Measurements from ENCODE around the gene HPS4.

HPS4 gene

GRCh38 chr22:26453812-26454500 lies 29.6 kb downstream of the HPS4 start:
- in situ Hi-C loops (cut with HindIII; ENCODE audit: low pct_unique_long_range_greater_than_20kb, low sequenced_read_pairs), result no loop called here
- no peak for DNase-seq (ENCODE audit: low read depth in 1 of 2, low spot score in 1 of 2)
- no peak for TF ChIP-seq JUND (IDR thresholded peaks at IDR 0.05; ENCODE audit: low read depth)

- no peak for DNase-seq (ENCODE audit: low read depth in 1 of 2, low spot score in 1 of 2)
- in situ Hi-C loops (cut with HindIII; ENCODE audit: low pct_unique_long_range_greater_than_20kb, low sequenced_read_pairs), result no loop called here
- no peak for TF ChIP-seq JUND (IDR thresholded peaks at IDR 0.05; ENCODE audit: low read depth)
These were observed 30.4 kb downstream of the HPS4 start for GRCh38 chr22:26453216-26453615.

DNA sequence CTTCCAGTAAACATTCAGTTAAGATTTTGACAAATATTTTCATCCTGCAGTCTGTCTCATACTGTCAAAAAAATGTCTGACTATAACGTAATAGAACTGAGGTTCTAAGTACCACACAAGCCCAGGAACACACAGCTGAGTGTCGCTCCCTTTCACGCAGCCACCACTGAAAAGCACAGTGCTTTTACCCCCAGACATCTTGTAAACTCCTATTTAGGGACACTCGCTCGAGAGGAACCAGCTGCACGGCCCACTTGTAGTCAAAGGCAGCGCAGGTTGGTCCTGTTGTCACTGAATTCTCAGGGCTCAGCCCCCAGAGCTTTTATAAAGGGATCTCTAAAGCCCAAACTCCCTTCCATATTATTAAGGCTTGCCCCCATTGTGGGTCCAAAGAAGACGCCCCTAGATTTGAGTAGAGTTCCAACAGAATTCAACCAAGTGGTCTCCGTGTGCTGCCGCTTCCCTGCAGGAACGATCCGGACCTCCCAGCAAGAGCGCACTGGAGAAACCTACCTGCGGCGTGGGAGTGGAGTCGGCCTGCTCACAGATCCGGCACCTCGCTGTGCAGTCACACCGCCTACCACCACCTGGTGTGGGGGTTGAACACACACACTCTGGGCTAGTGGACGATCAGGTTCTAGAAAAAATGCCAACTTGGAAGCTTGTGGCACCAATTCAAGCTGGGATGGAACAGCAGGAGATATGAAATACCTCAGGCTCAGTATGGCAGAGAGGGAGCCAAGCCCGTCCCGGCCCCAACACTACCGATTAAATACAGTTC lies 31.2 kb downstream of the HPS4 start:
- in situ Hi-C loops (cut with HindIII; ENCODE audit: low pct_unique_long_range_greater_than_20kb, low sequenced_read_pairs), result no loop called here
- no peak for DNase-seq (ENCODE audit: low read depth in 1 of 2, low spot score in 1 of 2)
- TF ChIP-seq JUND (IDR thresholded peaks at IDR 0.05; ENCODE audit: low read depth), result no peak

DNA sequence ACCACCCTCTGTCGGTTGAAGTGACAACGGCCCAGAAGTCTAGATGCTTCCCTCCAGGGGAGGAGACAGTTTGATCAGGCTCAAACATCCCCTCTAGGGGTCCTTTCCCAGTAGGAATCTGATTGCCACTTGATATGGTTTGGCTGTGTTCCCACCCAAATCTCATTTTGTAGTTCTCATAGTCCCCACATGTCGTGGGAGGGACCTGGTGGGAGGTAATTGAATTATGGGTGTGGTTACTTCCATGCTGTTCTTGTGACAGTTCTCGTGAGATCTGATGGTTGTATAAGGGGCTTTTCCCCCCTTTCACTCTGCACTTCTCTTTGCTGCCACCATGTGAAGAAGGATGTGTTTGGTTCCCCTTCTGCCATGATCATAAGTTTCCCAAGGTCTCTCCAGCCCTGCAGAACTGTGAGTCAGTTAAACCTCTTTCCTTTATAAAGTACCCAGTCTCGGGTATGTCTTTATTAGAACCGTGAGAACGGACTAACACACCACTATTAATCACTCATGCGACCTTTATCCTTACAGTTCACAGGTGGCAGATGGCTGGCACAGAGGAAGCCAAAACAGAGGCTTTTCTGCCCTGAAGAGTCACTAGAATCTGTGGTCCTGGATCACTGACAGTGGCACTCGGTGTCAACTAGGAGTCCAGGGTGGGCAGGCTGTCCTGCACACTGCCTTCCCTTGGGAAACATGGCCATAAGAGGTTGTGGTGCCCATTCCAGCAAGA lies 33.0 kb downstream of the HPS4 start:
- no peak for TF ChIP-seq JUND (IDR thresholded peaks at IDR 0.05; ENCODE audit: low read depth)
- in situ Hi-C loops (cut with HindIII; ENCODE audit: low pct_unique_long_range_greater_than_20kb, low sequenced_read_pairs), result no loop called here
- DNase-seq (ENCODE audit: low read depth in 1 of 2, low spot score in 1 of 2), result no peak

DNA sequence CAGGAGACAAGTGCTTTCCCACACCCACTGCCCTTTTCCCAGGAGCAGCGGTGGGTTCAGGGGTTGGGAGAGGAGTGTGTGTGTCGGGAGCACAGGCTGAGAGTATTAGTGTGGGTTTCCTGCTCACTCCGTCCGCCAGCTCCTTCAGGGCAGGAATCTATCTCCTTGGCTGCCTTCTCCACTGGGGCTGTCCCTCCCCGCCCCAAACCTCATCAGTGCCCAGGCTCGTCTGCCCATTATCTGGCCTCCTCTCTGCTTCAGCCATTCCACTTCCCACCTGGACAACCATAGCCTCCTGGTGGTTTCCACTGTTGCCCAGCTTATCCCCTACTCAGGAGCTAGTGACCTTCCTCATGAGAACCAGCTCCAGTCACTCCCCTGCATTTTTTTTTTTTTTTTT lies 34.6 kb downstream of the HPS4 start:
- TF ChIP-seq JUND (IDR thresholded peaks at IDR 0.05; ENCODE audit: low read depth), result no peak

DNA sequence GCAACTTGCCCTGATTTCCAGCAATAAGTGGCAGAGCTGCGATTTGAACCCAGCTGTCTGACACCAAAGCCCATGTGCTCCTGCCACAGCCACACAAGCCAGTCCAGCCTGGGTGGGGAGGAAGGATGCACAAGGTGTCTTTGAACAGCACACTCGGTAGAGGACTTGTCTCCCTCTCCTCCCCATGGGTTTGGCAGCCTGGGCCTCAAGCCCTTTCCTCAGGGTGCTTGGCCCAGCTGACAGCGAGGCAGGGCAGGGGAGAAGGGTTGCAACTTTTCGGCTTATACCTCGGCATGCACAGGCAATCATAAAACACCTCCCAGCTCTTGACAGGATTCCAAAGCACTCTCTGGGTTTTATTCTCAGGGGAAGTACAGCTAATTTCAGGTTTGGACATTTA lies 35.2 kb downstream of the HPS4 start:
- DNase-seq (ENCODE audit: low read depth in 1 of 2, low spot score in 1 of 2), result no peak
- TF ChIP-seq JUND (IDR thresholded peaks at IDR 0.05; ENCODE audit: low read depth), result no peak
- in situ Hi-C loops (cut with HindIII; ENCODE audit: low pct_unique_long_range_greater_than_20kb, low sequenced_read_pairs), result no loop called here

More for the DNA sequence above, 34.6 kb downstream of the HPS4 start:
- in situ Hi-C loops (cut with HindIII; ENCODE audit: low pct_unique_long_range_greater_than_20kb, low sequenced_read_pairs), result no loop called here
- no peak for DNase-seq (ENCODE audit: low read depth in 1 of 2, low spot score in 1 of 2)

DNA sequence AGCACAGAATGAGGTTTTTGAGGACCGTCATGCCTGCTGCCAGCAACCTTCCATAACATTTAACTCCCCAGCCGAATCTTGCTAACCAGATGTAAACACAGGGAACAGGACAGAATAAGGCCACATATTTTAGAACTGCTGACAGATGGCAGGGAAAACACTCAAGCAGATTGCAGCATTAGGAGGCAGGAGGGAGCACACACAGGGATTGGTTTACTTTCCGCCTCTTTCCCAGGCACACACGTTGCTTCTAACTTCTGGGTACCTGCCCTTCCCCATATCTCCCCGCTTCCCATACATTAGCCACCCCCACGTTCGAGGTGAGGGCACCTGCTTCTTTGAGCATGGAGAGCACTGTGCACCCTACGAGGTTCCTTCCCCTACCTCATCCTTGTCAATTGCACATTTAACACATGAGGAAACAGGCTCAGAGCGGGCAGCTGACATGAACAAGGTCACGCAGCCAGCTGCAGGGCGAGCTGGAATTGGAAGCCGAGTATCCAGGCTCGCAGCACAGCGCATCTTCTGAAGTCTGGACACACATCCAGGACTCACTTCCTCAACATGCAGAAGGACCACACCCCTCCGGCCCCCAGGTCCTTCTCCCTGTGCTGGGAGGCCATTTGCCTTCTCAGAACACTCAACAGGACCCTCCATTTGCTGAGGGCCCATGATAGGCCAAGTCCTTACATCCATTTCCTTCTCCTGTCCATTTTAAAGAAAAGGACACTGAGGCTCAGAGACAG lies 35.8 kb downstream of the HPS4 start:
- DNase-seq (ENCODE audit: low read depth in 1 of 2, low spot score in 1 of 2), result no peak
- in situ Hi-C loops (cut with HindIII; ENCODE audit: low pct_unique_long_range_greater_than_20kb, low sequenced_read_pairs), result no loop called here
- TF ChIP-seq JUND (IDR thresholded peaks at IDR 0.05; ENCODE audit: low read depth), result no peak

- no peak for DNase-seq (ENCODE audit: low read depth in 1 of 2, low spot score in 1 of 2)
- in situ Hi-C loops (cut with HindIII; ENCODE audit: low pct_unique_long_range_greater_than_20kb, low sequenced_read_pairs), result no loop called here
- TF ChIP-seq JUND (IDR thresholded peaks at IDR 0.05; ENCODE audit: low read depth), result no peak
These were observed 36.6 kb downstream of the HPS4 start for GRCh38 chr22:26446808-26447515.

DNA sequence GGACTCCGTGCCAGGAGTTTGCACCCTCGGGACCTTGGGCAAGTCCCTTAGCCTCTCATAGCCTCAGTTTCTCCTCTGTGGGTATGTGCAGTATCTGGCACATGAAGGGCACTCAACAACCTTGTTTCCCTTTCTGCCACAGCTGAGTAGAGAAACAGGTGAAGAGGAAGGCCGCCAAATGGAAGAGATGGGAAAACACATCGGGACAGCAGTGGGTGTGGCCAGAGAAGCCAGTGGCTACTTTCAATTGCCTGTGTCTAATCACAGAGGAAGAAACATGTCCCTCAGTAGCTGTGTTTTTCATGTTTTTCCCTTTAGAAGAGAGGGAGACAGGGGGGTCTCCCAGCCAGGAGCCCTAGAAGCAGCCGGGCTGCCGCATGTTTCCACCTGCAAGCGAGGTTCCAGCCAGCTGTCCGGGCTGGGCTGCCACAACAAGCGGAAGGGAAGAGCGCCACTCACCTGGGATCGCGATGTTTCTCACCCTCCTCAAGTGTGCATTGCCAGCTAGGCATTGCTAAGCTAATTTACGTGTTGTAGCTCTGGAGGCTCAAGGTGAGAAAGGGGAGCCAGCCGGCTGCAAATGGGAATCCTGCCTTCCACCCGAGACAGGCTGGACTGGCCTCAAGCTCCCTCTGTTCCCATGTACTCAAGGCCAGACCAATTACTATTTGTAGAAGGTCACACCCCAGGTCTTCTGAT lies 37.9 kb downstream of the HPS4 start:
- in situ Hi-C loops (cut with HindIII; ENCODE audit: low pct_unique_long_range_greater_than_20kb, low sequenced_read_pairs), result no loop called here
- TF ChIP-seq JUND (IDR thresholded peaks at IDR 0.05; ENCODE audit: low read depth), result no peak
- DNase-seq (ENCODE audit: low read depth in 1 of 2, low spot score in 1 of 2), result no peak

- no peak for TF ChIP-seq JUND (IDR thresholded peaks at IDR 0.05; ENCODE audit: low read depth)
- peak in 1 of 2 experiments; percentile 2 for DNase-seq (ENCODE audit: low read depth in 1 of 2, low spot score in 1 of 2)
- in situ Hi-C loops (cut with HindIII; ENCODE audit: low pct_unique_long_range_greater_than_20kb, low sequenced_read_pairs), result no loop called here
These were observed 38.8 kb downstream of the HPS4 start for GRCh38 chr22:26444777-26445176.

GRCh38 chr22:26443901-26444690 lies 39.5 kb downstream of the HPS4 start:
- in situ Hi-C loops (cut with HindIII; ENCODE audit: low pct_unique_long_range_greater_than_20kb, low sequenced_read_pairs), result no loop called here
- DNase-seq (ENCODE audit: low read depth in 1 of 2, low spot score in 1 of 2), result no peak
- no peak for TF ChIP-seq JUND (IDR thresholded peaks at IDR 0.05; ENCODE audit: low read depth)

Data from T47D (cell line).